HG02610 (cell line): ENCODE results near the gene DGKH.
"Not testable (repeated sequence)": the region's sequence is repeated elsewhere in the genome, so short reads cannot be mapped to it uniquely, and the experiment has no call there.

Source experiments
- ATAC-seq: cut with Tn5 transposase; IDR thresholded peaks from one replicate; pipeline ENCODE4 v1.9.1; 2021; ENCODE audit warnings: mild to moderate bottlenecking, moderate library complexity; ENCODE audit not compliant: unreplicated experiment

The DGKH gene

GRCh38 chr13:42153199-42154113 lies 105.0 kb downstream of the DGKH start:
- no peak for ATAC-seq

- ATAC-seq, result no peak
These were observed 106.8 kb downstream of the DGKH start for GRCh38 chr13:42155251-42155650.

GRCh38 chr13:42163338-42163737 lies 114.9 kb downstream of the DGKH start:
- not testable (repeated sequence) for ATAC-seq

GRCh38 chr13:42163910-42164309 lies 115.5 kb downstream of the DGKH start:
- not testable (repeated sequence) for ATAC-seq

- no peak for ATAC-seq
These were observed 116.2 kb downstream of the DGKH start for GRCh38 chr13:42164557-42165125.

GRCh38 chr13:42168496-42168895 lies 120.0 kb downstream of the DGKH start:
- no peak for ATAC-seq

GRCh38 chr13:42170029-42170428 lies 121.6 kb downstream of the DGKH start:
- no peak for ATAC-seq

- ATAC-seq, result no peak
These were observed 125.4 kb downstream of the DGKH start for GRCh38 chr13:42173789-42174343.

GRCh38 chr13:42174344-42175162 lies 126.1 kb downstream of the DGKH start:
- ATAC-seq, result no peak

- ATAC-seq, result no peak
These were observed 127.8 kb downstream of the DGKH start for GRCh38 chr13:42176294-42176693.

GRCh38 chr13:42177189-42177588 lies 128.7 kb downstream of the DGKH start:
- no peak for ATAC-seq

- ATAC-seq, result no peak
These were observed 133.0 kb downstream of the DGKH start for GRCh38 chr13:42181381-42181953.

GRCh38 chr13:42189061-42189460 lies 140.6 kb downstream of the DGKH start:
- ATAC-seq, result no peak

GRCh38 chr13:42190529-42190928 lies 142.1 kb downstream of the DGKH start:
- ATAC-seq, result no peak

GRCh38 chr13:42211704-42212464 lies 163.4 kb downstream of the DGKH start:
- ATAC-seq, result no peak

GRCh38 chr13:42214446-42214845 lies 166.0 kb downstream of the DGKH start:
- ATAC-seq, result no peak

GRCh38 chr13:42215578-42216421 lies 167.4 kb downstream of the DGKH start:
- no peak for ATAC-seq

GRCh38 chr13:42216422-42216735 lies 167.9 kb downstream of the DGKH start:
- no peak for ATAC-seq

GRCh38 chr13:42218576-42218975 lies 170.1 kb downstream of the DGKH start:
- no peak for ATAC-seq
